ENCODE data around the gene SNUPN. TPM values are rescaled to one million over a fixed set of nuclear protein-coding genes. Genes with fewer than 3 reads are reported as not detected.
A peak's percentile ranks its signal among the peaks of the same experiment; 100 is the strongest.

The SNUPN gene
- total RNA-seq, 1 donor from 2014 or later, result 27.0 TPM

DNA sequence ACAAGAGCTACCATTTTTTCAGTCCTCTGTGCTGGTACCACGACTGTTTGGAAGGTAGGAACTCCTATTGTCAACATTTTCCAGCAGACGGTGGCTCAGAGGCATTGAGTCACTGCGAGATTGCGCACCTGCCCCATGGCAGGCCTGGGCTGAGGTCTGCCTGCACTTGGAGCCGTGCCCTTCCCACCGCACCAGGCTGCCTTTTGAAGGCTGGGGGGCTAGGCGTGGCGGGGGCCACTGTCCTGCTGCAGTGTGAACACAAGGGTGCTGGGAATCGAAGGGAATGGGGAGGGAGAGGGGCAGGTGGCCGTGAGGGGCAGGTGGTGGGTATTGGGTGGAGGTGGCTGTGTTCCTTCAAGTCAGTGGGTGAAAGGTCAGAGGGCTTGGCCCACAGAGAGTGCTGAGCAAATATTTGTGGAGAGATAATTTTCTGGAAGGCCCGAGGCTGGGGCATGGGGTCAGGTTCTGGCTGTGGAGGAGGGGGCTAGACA is 38.5 kb upstream of the SNUPN start:
- Mint-ChIP-seq H3K4me3 (ENCODE audit: unreplicated experiment) (no peak overlapping the region), H3K27ac (ENCODE audit: unreplicated experiment) (peak overlapping the region; percentile 58), H3K4me1 (ENCODE audit: unreplicated experiment) (peaks cover 58% of the 10 kb centered on the region), H3K27me3 (ENCODE audit: unreplicated experiment) (no peaks in the 10 kb centered on the region), H3K36me3 (ENCODE audit: unreplicated experiment) (peaks cover 5% of the 10 kb centered on the region), H3K9me3 (ENCODE audit: unreplicated experiment) (no peaks in the 10 kb centered on the region)
- no peak for DNase-seq (ENCODE audit: extremely low spot score, unreplicated experiment)
- TF ChIP-seq, protein P1, sequence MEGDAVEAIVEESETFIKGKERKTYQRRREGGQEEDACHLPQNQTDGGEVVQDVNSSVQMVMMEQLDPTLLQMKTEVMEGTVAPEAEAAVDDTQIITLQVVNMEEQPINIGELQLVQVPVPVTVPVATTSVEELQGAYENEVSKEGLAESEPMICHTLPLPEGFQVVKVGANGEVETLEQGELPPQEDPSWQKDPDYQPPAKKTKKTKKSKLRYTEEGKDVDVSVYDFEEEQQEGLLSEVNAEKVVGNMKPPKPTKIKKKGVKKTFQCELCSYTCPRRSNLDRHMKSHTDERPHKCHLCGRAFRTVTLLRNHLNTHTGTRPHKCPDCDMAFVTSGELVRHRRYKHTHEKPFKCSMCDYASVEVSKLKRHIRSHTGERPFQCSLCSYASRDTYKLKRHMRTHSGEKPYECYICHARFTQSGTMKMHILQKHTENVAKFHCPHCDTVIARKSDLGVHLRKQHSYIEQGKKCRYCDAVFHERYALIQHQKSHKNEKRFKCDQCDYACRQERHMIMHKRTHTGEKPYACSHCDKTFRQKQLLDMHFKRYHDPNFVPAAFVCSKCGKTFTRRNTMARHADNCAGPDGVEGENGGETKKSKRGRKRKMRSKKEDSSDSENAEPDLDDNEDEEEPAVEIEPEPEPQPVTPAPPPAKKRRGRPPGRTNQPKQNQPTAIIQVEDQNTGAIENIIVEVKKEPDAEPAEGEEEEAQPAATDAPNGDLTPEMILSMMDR (IDR thresholded peaks at IDR 0.05), result no peak

DNA sequence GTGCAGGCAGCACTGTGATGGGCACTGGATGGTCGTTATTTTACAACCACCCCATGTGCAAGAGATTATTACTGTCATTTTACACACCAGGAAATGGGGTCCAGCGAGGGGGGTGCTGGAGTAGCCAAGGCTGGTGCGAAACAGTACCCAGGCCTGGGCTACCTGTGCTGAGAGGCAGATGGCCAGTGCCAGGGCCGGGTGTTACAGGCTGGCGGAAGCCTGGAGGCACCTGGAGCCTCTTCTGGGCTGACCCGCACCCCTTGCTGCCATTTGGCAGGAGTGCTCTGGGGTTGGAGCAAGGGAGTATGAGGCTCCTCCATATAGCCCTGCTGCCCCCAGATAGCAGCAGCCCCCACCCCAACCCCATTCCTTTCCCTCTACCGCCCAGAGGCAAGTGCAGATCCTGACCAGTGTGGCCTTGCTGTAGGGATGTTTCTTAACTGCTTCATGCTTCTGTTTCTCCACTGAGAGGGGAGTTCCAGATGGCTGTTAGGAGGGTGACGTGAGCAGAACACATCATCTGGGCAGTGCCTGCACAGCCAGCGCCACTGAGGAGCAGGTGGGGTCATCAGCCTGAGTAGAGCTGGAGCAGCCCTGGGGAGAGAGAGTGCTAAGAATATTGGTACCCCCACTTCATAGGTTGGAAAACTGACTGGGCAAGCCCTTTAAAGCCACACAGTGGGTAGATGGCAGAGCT is 37.4 kb upstream of the SNUPN start:
- no peaks in the 10 kb centered on the region for H3K27me3 Mint-ChIP-seq (ENCODE audit: unreplicated experiment)
- H3K27ac Mint-ChIP-seq (ENCODE audit: unreplicated experiment), result peak overlapping the region; percentile 66
- DNase-seq (ENCODE audit: extremely low spot score, unreplicated experiment), result no peak
- peaks cover 10% of the 10 kb centered on the region for H3K36me3 Mint-ChIP-seq (ENCODE audit: unreplicated experiment)
- TF ChIP-seq, protein P1 (IDR thresholded peaks at IDR 0.05), result no peak
- H3K4me1 Mint-ChIP-seq (ENCODE audit: unreplicated experiment), result peaks cover 54% of the 10 kb centered on the region
- no peak overlapping the region for H3K4me3 Mint-ChIP-seq (ENCODE audit: unreplicated experiment)
- H3K9me3 Mint-ChIP-seq (ENCODE audit: unreplicated experiment), result no peaks in the 10 kb centered on the region

DNA sequence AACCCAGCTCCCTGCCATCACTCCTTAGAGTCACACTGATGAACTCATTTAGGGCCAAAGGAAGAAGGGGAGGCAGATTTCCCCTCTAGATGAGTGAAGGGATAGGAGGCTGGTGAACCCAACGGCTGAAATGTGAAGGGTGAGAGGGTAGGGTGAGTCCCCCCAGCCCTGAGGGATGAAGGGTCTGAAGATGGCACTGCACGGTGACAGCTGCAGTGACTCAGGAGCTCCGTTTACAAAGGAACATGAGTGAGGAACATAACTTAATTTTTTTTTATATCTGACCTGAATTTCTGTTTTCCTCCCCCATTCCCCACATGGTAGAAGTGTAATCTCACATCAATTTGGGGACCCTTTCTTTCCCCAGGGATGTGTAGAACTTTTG is 36.2 kb upstream of the SNUPN start:
- H3K27me3 Mint-ChIP-seq (ENCODE audit: unreplicated experiment), result no peaks in the 10 kb centered on the region
- H3K36me3 Mint-ChIP-seq (ENCODE audit: unreplicated experiment), result peaks cover 13% of the 10 kb centered on the region
- peak overlapping the region; percentile 99 for H3K27ac Mint-ChIP-seq (ENCODE audit: unreplicated experiment)
- H3K9me3 Mint-ChIP-seq (ENCODE audit: unreplicated experiment), result no peaks in the 10 kb centered on the region
- H3K4me1 Mint-ChIP-seq (ENCODE audit: unreplicated experiment), result peaks cover 43% of the 10 kb centered on the region
- H3K4me3 Mint-ChIP-seq (ENCODE audit: unreplicated experiment), result no peak overlapping the region
- TF ChIP-seq, protein P1 (IDR thresholded peaks at IDR 0.05), result no peak
- no peak for DNase-seq (ENCODE audit: extremely low spot score, unreplicated experiment)

DNA sequence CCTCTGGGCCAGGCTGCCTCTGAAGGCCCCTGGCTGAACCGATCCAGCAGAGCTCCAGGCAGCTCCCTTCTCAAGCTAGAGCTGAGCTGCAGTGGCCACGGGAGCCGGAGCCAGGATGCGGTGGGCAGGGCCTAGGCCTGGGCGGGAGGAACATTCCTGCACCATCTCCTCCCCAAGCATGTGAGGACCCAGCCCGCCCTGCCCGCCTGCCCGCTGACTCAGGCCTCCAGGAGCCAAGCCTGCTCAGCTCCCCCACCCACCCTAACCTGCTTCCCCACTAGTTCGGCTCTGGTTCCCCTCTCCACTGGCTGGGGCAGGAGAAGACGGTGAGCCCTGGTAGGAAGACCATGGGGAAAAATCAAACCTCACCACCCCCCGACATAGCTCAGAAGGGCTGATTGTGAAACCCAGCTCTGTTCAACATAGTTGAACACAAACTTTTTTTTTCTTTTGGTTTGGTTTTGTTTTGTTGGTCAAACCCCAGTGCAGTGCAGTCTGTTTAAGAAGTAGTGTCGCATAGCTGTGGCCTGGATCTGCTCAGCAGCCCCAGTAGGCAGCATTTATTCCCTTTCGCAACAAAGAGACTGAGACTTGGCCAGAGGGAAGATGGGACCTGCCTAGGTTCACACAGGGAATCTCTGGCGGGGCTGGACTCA is 35.7 kb upstream of the SNUPN start:
- peak; percentile 94 for DNase-seq (ENCODE audit: extremely low spot score, unreplicated experiment)
- TF ChIP-seq, protein P1 (IDR thresholded peaks at IDR 0.05), result no peak
- Mint-ChIP-seq H3K4me1 (ENCODE audit: unreplicated experiment) (peaks cover 40% of the 10 kb centered on the region), H3K9me3 (ENCODE audit: unreplicated experiment) (no peaks in the 10 kb centered on the region), H3K27ac (ENCODE audit: unreplicated experiment) (peak overlapping the region; percentile 99), H3K27me3 (ENCODE audit: unreplicated experiment) (no peaks in the 10 kb centered on the region), H3K4me3 (ENCODE audit: unreplicated experiment) (no peak overlapping the region), H3K36me3 (ENCODE audit: unreplicated experiment) (peaks cover 18% of the 10 kb centered on the region)

DNA sequence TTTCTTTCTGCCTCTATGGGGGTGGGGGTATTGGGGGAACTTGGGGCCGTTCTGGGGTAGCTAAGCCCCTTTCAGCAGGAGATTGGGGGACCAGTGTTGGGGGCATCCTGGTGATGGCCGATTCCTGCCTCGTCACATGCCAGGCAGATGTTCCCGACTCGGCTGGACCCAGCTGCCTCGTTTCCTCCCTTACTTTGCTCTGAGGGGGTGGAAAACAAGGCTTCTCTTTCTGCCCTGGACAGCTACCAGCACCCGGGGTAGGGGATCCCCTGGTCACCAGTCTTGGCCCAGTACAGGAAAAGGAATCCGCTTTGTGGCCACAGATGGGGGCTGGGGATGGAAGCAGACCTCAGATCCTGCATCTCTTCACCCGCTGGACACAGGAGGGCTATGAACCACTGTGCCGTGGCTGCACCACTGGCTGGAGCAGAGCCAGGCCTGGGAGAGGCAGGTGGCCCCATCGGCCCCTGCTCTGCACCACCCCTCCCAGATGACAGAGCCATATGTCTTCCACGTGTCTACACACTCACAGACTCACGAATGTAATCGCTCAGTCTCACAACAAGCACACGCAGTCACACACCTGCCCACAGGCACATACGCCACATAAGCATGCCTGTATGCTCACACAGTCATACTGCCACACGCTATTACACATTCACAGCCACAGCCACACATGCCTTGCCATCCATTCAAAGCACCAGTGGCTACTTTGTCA is 34.6 kb upstream of the SNUPN start:
- Mint-ChIP-seq H3K36me3 (ENCODE audit: unreplicated experiment) (peaks cover 20% of the 10 kb centered on the region), H3K4me3 (ENCODE audit: unreplicated experiment) (no peak overlapping the region), H3K27me3 (ENCODE audit: unreplicated experiment) (no peaks in the 10 kb centered on the region), H3K4me1 (ENCODE audit: unreplicated experiment) (peaks cover 36% of the 10 kb centered on the region), H3K9me3 (ENCODE audit: unreplicated experiment) (no peaks in the 10 kb centered on the region), H3K27ac (ENCODE audit: unreplicated experiment) (peak overlapping the region; percentile 99)
- no peak for DNase-seq (ENCODE audit: extremely low spot score, unreplicated experiment)
- TF ChIP-seq, protein P1 (IDR thresholded peaks at IDR 0.05), result no peak

Measured in osteocyte (in vitro differentiated cells).